ENCODE data around the gene TMEM131. TPM values are rescaled to one million over a fixed set of nuclear protein-coding genes. Genes with fewer than 3 reads are reported as not detected.

Gene TMEM131
- total RNA-seq, 2 experiments from 2014 or later: 31.3 to 31.9 TPM

- Mint-ChIP-seq H3K4me3 (no peak overlapping the region), H3K4me1 (peaks cover 8% of the 10 kb centered on the region), H3K9me3 (no peaks in the 10 kb centered on the region), H3K27me3 (no peaks in the 10 kb centered on the region), H3K36me3 (ENCODE audit: low read depth) (peaks cover 16% of the 10 kb centered on the region), H3K27ac (no peak overlapping the region)
- ChIA-PET CTCF (interaction anchor here (2.7 kb wide), 1 partner anchor 60 kb away, joined by 11 read pairs; no protein-coding TSS in a partner anchor), POLR2A (no interaction called here)
- no peak for DNase-seq
Measured at GRCh38 chr2:97769711-97770110, 226.0 kb downstream of the TMEM131 start.

GRCh38 chr2:97769308-97769707, 226.4 kb downstream of the TMEM131 start:
- DNase-seq: no peak
- Mint-ChIP-seq H3K27ac (no peak overlapping the region), H3K36me3 (ENCODE audit: low read depth) (peaks cover 12% of the 10 kb centered on the region), H3K27me3 (no peaks in the 10 kb centered on the region), H3K4me1 (peaks cover 5% of the 10 kb centered on the region), H3K4me3 (no peak overlapping the region), H3K9me3 (no peaks in the 10 kb centered on the region)
- CTCF ChIA-PET: interaction anchor here (2.7 kb wide), 1 partner anchor 60 kb away, joined by 11 read pairs; no protein-coding TSS in a partner anchor
- POLR2A ChIA-PET: no interaction called here

- ChIA-PET CTCF (interaction anchor here (1.2 to 2.6 kb wide), 5 partner anchors 19 to 69 kb away, joined by 3 to 12 read pairs (median 5); partner anchors contain the start of gene ZAP70), POLR2A (interaction anchor here (1.9 kb wide), 1 partner anchor 11 kb away, joined by 4 read pairs; no protein-coding TSS in a partner anchor)
- DNase-seq: no peak
- H3K4me1 Mint-ChIP-seq: peaks cover 18% of the 10 kb centered on the region
- no peak overlapping the region for H3K4me3 Mint-ChIP-seq
- H3K9me3 Mint-ChIP-seq: no peaks in the 10 kb centered on the region
- no peaks in the 10 kb centered on the region for H3K27me3 Mint-ChIP-seq
- H3K36me3 Mint-ChIP-seq (ENCODE audit: low read depth): peaks cover 23% of the 10 kb centered on the region
- no peak overlapping the region for H3K27ac Mint-ChIP-seq
Measured at GRCh38 chr2:97766567-97766966, 229.2 kb downstream of the TMEM131 start.

GRCh38 chr2:97765933-97766332, 229.8 kb downstream of the TMEM131 start:
- no peaks in the 10 kb centered on the region for H3K9me3 Mint-ChIP-seq
- H3K4me1 Mint-ChIP-seq: peaks cover 24% of the 10 kb centered on the region
- H3K36me3 Mint-ChIP-seq (ENCODE audit: low read depth): peaks cover 25% of the 10 kb centered on the region
- POLR2A ChIA-PET: interaction anchor here (1.9 kb wide), 1 partner anchor 12 kb away, joined by 4 read pairs; no protein-coding TSS in a partner anchor
- H3K27ac Mint-ChIP-seq: no peak overlapping the region
- no peak overlapping the region for H3K4me3 Mint-ChIP-seq
- no peak for DNase-seq
- no peaks in the 10 kb centered on the region for H3K27me3 Mint-ChIP-seq
- CTCF ChIA-PET: interaction anchor here (1.2 to 2.6 kb wide), 3 partner anchors 25 to 68 kb away, joined by 3 to 12 read pairs (median 5); no protein-coding TSS in a partner anchor

GRCh38 chr2:97764559-97765263, 231.0 kb downstream of the TMEM131 start:
- DNase-seq: no peak
- POLR2A ChIA-PET: interaction anchor here (1.9 kb wide), 1 partner anchor 13 kb away, joined by 4 read pairs; no protein-coding TSS in a partner anchor
- H3K9me3 Mint-ChIP-seq: no peaks in the 10 kb centered on the region
- no peak overlapping the region for H3K4me3 Mint-ChIP-seq
- no peak overlapping the region for H3K27ac Mint-ChIP-seq
- peaks cover 36% of the 10 kb centered on the region for H3K4me1 Mint-ChIP-seq
- peaks cover 36% of the 10 kb centered on the region for H3K36me3 Mint-ChIP-seq (ENCODE audit: low read depth)
- CTCF ChIA-PET: no interaction called here
- H3K27me3 Mint-ChIP-seq: no peaks in the 10 kb centered on the region

- H3K36me3 Mint-ChIP-seq (ENCODE audit: low read depth): peaks cover 46% of the 10 kb centered on the region
- no peak overlapping the region for H3K4me3 Mint-ChIP-seq
- H3K9me3 Mint-ChIP-seq: no peaks in the 10 kb centered on the region
- ChIA-PET CTCF (interaction anchor here (2.2 kb wide), 1 partner anchor 22 kb away, joined by 10 read pairs; no protein-coding TSS in a partner anchor), POLR2A (interaction anchor here (1.9 kb wide), 1 partner anchor 21 kb away, joined by 6 read pairs; no protein-coding TSS in a partner anchor)
- no peak for DNase-seq
- peaks cover 47% of the 10 kb centered on the region for H3K4me1 Mint-ChIP-seq
- H3K27ac Mint-ChIP-seq: peak overlapping the region; percentile 58
- no peaks in the 10 kb centered on the region for H3K27me3 Mint-ChIP-seq
Measured at GRCh38 chr2:97763176-97763845, 232.4 kb downstream of the TMEM131 start.

- POLR2A ChIA-PET: interaction anchor here (1.9 kb wide), 1 partner anchor 19 kb away, joined by 6 read pairs; no protein-coding TSS in a partner anchor
- H3K36me3 Mint-ChIP-seq (ENCODE audit: low read depth): peaks cover 59% of the 10 kb centered on the region
Measured at GRCh38 chr2:97761192-97761591, 234.6 kb downstream of the TMEM131 start.

GRCh38 chr2:97760480-97761049, 235.2 kb downstream of the TMEM131 start:
- DNase-seq: no peak
- POLR2A ChIA-PET: no interaction called here

More at GRCh38 chr2:97761192-97761591, 234.6 kb downstream of the TMEM131 start:
- peak overlapping the region; percentile 8 for H3K4me3 Mint-ChIP-seq
- H3K27me3 Mint-ChIP-seq: no peaks in the 10 kb centered on the region
- CTCF ChIA-PET: interaction anchor here (1.2 to 2.2 kb wide), 2 partner anchors 20 to 623 kb away, joined by 4 to 10 read pairs; no protein-coding TSS in a partner anchor
- H3K27ac Mint-ChIP-seq: peak overlapping the region; percentile 80
- no peaks in the 10 kb centered on the region for H3K9me3 Mint-ChIP-seq
- DNase-seq: peak; percentile 73
- peaks cover 45% of the 10 kb centered on the region for H3K4me1 Mint-ChIP-seq

GRCh38 chr2:97759727-97760407, 235.9 kb downstream of the TMEM131 start:
- DNase-seq: no peak
- no peaks in the 10 kb centered on the region for H3K27me3 Mint-ChIP-seq
- peak overlapping the region; percentile 32 for H3K4me3 Mint-ChIP-seq
- no peaks in the 10 kb centered on the region for H3K9me3 Mint-ChIP-seq
- H3K4me1 Mint-ChIP-seq: peaks cover 45% of the 10 kb centered on the region
- CTCF ChIA-PET: interaction anchor here (1.3 to 1.6 kb wide), 2 partner anchors 10 to 17 kb away, joined by 4 read pairs; no protein-coding TSS in a partner anchor
- POLR2A ChIA-PET: interaction anchor here (1.0 to 1.2 kb wide), 2 partner anchors 14 to 42 kb away, joined by 3 to 6 read pairs; no protein-coding TSS in a partner anchor
- H3K27ac Mint-ChIP-seq: peak overlapping the region; percentile 69
- H3K36me3 Mint-ChIP-seq (ENCODE audit: low read depth): peaks cover 60% of the 10 kb centered on the region

More at GRCh38 chr2:97760480-97761049, 235.2 kb downstream of the TMEM131 start:
- H3K4me1 Mint-ChIP-seq: peaks cover 45% of the 10 kb centered on the region
- CTCF ChIA-PET: no interaction called here
- peak overlapping the region; percentile 8 for H3K4me3 Mint-ChIP-seq
- H3K36me3 Mint-ChIP-seq (ENCODE audit: low read depth): peaks cover 60% of the 10 kb centered on the region
- no peaks in the 10 kb centered on the region for H3K9me3 Mint-ChIP-seq
- peak overlapping the region; percentile 80 for H3K27ac Mint-ChIP-seq
- no peaks in the 10 kb centered on the region for H3K27me3 Mint-ChIP-seq

GRCh38 chr2:97758131-97758705, 237.5 kb downstream of the TMEM131 start:
- peaks cover 53% of the 10 kb centered on the region for H3K36me3 Mint-ChIP-seq (ENCODE audit: low read depth)
- no peak overlapping the region for H3K27ac Mint-ChIP-seq
- H3K27me3 Mint-ChIP-seq: no peaks in the 10 kb centered on the region
- ChIA-PET CTCF (interaction anchor here (0.7 to 1.4 kb wide), 3 partner anchors 10 to 627 kb away, joined by 4 to 5 read pairs (median 5); no protein-coding TSS in a partner anchor), POLR2A (no interaction called here)
- no peak for DNase-seq
- H3K4me1 Mint-ChIP-seq: peaks cover 41% of the 10 kb centered on the region
- H3K9me3 Mint-ChIP-seq: no peaks in the 10 kb centered on the region
- H3K4me3 Mint-ChIP-seq: no peak overlapping the region

GRCh38 chr2:97757062-97757461, 238.7 kb downstream of the TMEM131 start:
- H3K27me3 Mint-ChIP-seq: no peaks in the 10 kb centered on the region
- no peak overlapping the region for H3K4me3 Mint-ChIP-seq
- no peaks in the 10 kb centered on the region for H3K9me3 Mint-ChIP-seq
- H3K36me3 Mint-ChIP-seq (ENCODE audit: low read depth): peaks cover 50% of the 10 kb centered on the region
- peak overlapping the region; percentile 7 for H3K27ac Mint-ChIP-seq
- CTCF ChIA-PET: no interaction called here
- POLR2A ChIA-PET: no interaction called here
- H3K4me1 Mint-ChIP-seq: peaks cover 36% of the 10 kb centered on the region
- no peak for DNase-seq

GRCh38 chr2:97755491-97755890, 240.3 kb downstream of the TMEM131 start:
- DNase-seq: no peak
- Mint-ChIP-seq H3K9me3 (no peaks in the 10 kb centered on the region), H3K27me3 (no peaks in the 10 kb centered on the region), H3K4me3 (no peak overlapping the region), H3K36me3 (ENCODE audit: low read depth) (peaks cover 40% of the 10 kb centered on the region), H3K4me1 (peaks cover 20% of the 10 kb centered on the region), H3K27ac (no peak overlapping the region)
- POLR2A ChIA-PET: interaction anchor here (1.3 kb wide), 1 partner anchor 20 kb away, joined by 3 read pairs; no protein-coding TSS in a partner anchor
- CTCF ChIA-PET: interaction anchor here (1.3 to 1.6 kb wide), 3 partner anchors 14 to 55 kb away, joined by 3 to 10 read pairs (median 6); no protein-coding TSS in a partner anchor
